Fibroblast of villous mesenchyme (primary cell): ENCODE data around the gene IGSF23. TPM values are rescaled to one million over a fixed set of nuclear protein-coding genes. Genes with fewer than 3 reads are reported as not detected.

Source experiments
- DNase-seq: peaks from one replicate; pipeline ENCODE4 v3.0.0-alpha.2; 2010; ENCODE audit warnings: low read depth
- H3K4me3 ChIP-seq: 2 replicates; pipeline ENCODE4 v1.5.1; 2011; ENCODE audit warnings: low read depth, mild to moderate bottlenecking, low read length
- CTCF ChIP-seq: IDR thresholded peaks from 2 replicates; pipeline ENCODE4 v1.5.1; 2012; ENCODE audit warnings: low read depth, mild to moderate bottlenecking, low read length; ENCODE audit not compliant: insufficient read depth
- total RNA-seq: library from RNA; depleted of rRNA; stranded (reverse); fragments of >200 nt; gene quantifications from 2 replicates; pipeline ENCODE4 v1.2.3, GENCODE V29; 2012

Gene IGSF23
- total RNA-seq, 1 donor: 0.43 TPM

- peak; percentile 90 for DNase-seq
- H3K4me3 ChIP-seq: no peak overlapping the region
- no peak for TF ChIP-seq CTCF
These were observed 10.0 kb upstream of the IGSF23 start for GRCh38 chr19:44603201-44603945.

GRCh38 chr19:44604241-44604640 is 9.1 kb upstream of the IGSF23 start:
- no peak overlapping the region for H3K4me3 ChIP-seq
- no peak for DNase-seq
- TF ChIP-seq CTCF: no peak

- no peak overlapping the region for H3K4me3 ChIP-seq
- no peak for TF ChIP-seq CTCF
- no peak for DNase-seq
These were observed 7.8 kb upstream of the IGSF23 start for GRCh38 chr19:44605547-44605946.

- no peak overlapping the region for H3K4me3 ChIP-seq
- no peak for TF ChIP-seq CTCF
- DNase-seq: peak; percentile 48
These were observed 6.3 kb upstream of the IGSF23 start for GRCh38 chr19:44607049-44607448.

- TF ChIP-seq CTCF: no peak
- DNase-seq: no peak
- no peak overlapping the region for H3K4me3 ChIP-seq
These were observed 5.4 kb upstream of the IGSF23 start for GRCh38 chr19:44607917-44608316.

- no peak overlapping the region for H3K4me3 ChIP-seq
- DNase-seq: peak; percentile 61
- no peak for TF ChIP-seq CTCF
These were observed 5.0 kb upstream of the IGSF23 start for GRCh38 chr19:44608391-44608821.

- DNase-seq: no peak
- H3K4me3 ChIP-seq: no peak overlapping the region
These were observed 4.1 kb upstream of the IGSF23 start for GRCh38 chr19:44609219-44609618.

More at GRCh38 chr19:44609219-44609618, 4.1 kb upstream of the IGSF23 start:
- no peak for TF ChIP-seq CTCF
